Cardiac muscle cell (in vitro differentiated cells and primary cell): ENCODE data around the gene ASB18. TPM values are rescaled to one million over a fixed set of nuclear protein-coding genes. Genes with fewer than 3 reads are reported as not detected.
A peak's percentile ranks its signal among the peaks of the same experiment; 100 is the strongest.

Experiments used
- DNase-seq, 2 donors: peaks; one replicate each; pipeline versions ENCODE4 v3.0.0 to v3.0.0-alpha.2; 2010 to 2017; ENCODE audit warnings: low read depth in 1 of 2, low spot score in 1 of 2
- H3K27ac ChIP-seq: fragments of 200-600 bp; sonication (generic); 2 replicates; pipeline ENCODE4 v1.5.1; 2016
- H3K27me3 ChIP-seq: fragments of 200-600 bp; sonication (generic); 2 replicates; pipeline ENCODE4 v1.6.0; 2016; ENCODE audit warnings: control low read depth
- H3K36me3 ChIP-seq: fragments of 200-600 bp; sonication (generic); 2 replicates; pipeline ENCODE4 v1.5.1; 2016; ENCODE audit warnings: control low read depth
- H3K4me1 ChIP-seq: fragments of 200-600 bp; sonication (generic); 2 replicates; pipeline ENCODE4 v1.8.1; 2017; ENCODE audit warnings: low read depth, mild to moderate bottlenecking, mixed run types
- H3K4me3 ChIP-seq: fragments of 200-600 bp; sonication (generic); 2 replicates; pipeline ENCODE4 v1.5.1; 2016; ENCODE audit warnings: mild to moderate bottlenecking
- H3K9me3 ChIP-seq: fragments of 200-600 bp; sonication (generic); 2 replicates; pipeline ENCODE4 v1.5.1; 2017; ENCODE audit warnings: low read depth, mild to moderate bottlenecking, control low read depth
- polyA plus RNA-seq: library from polyadenylated mRNA; unstranded; fragments of >200 nt; fragmentation: Nextera tagmentation; extraction: Ambion mirVana; gene quantifications from 2 replicates; pipeline ENCODE4 v1.2.1, GENCODE V29; 2016
- total RNA-seq: library from RNA; depleted of rRNA; stranded (reverse); fragments of >200 nt; gene quantifications from 2 replicates; pipeline ENCODE4 v1.2.3, GENCODE V29; 2016
- TF ChIP-seq, protein P1 (sequence below): IDR thresholded peaks from 2 replicates; pipeline ENCODE4 v1.5.1; 2012; ENCODE audit warnings: low read depth, mild to moderate bottlenecking, low read length

The ASB18 gene
- total and polyA plus RNA-seq, 2 experiments from 2014 or later = 0.70 TPM; not detected in 1

- H3K36me3 ChIP-seq = no peaks in the 10 kb centered on the region
- no peaks in the 10 kb centered on the region for H3K27me3 ChIP-seq
- H3K4me3 ChIP-seq = no peak overlapping the region
- no peaks in the 10 kb centered on the region for H3K4me1 ChIP-seq
- TF ChIP-seq, protein P1, sequence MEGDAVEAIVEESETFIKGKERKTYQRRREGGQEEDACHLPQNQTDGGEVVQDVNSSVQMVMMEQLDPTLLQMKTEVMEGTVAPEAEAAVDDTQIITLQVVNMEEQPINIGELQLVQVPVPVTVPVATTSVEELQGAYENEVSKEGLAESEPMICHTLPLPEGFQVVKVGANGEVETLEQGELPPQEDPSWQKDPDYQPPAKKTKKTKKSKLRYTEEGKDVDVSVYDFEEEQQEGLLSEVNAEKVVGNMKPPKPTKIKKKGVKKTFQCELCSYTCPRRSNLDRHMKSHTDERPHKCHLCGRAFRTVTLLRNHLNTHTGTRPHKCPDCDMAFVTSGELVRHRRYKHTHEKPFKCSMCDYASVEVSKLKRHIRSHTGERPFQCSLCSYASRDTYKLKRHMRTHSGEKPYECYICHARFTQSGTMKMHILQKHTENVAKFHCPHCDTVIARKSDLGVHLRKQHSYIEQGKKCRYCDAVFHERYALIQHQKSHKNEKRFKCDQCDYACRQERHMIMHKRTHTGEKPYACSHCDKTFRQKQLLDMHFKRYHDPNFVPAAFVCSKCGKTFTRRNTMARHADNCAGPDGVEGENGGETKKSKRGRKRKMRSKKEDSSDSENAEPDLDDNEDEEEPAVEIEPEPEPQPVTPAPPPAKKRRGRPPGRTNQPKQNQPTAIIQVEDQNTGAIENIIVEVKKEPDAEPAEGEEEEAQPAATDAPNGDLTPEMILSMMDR = no peak
- no peak for DNase-seq
- H3K9me3 ChIP-seq = no peaks in the 10 kb centered on the region
- H3K27ac ChIP-seq = no peak overlapping the region
Observed at GRCh38 chr2:236211296-236211695, 52.9 kb downstream of the ASB18 start.

DNA sequence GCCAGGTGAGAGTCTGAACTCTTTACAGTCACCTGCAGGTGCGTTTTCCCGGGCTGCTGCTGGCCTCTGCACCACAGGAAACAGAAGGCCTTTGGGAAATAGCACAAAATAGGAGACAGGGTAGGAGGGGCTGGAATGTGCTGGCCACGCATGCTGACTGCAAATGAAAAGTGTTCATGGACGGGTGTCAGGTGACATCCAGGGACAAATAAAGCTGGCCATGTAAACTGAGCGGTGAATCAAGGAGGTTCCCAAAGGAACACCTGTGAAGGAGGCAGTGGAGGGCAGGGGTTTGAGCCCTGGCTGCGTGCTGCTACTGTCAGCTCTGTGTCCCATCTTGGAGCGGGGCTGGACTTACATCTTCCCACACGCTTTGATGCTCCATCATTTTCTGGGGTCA is 53.7 kb downstream of the ASB18 start:
- Histone ChIP-seq H3K27ac (no peak overlapping the region), H3K27me3 (no peaks in the 10 kb centered on the region), H3K36me3 (no peaks in the 10 kb centered on the region), H3K9me3 (no peaks in the 10 kb centered on the region), H3K4me3 (no peak overlapping the region), H3K4me1 (no peaks in the 10 kb centered on the region)
- TF ChIP-seq, protein P1 = no peak
- no peak for DNase-seq

GRCh38 chr2:236209996-236210395 is 54.2 kb downstream of the ASB18 start:
- Histone ChIP-seq H3K36me3 (no peaks in the 10 kb centered on the region), H3K9me3 (no peaks in the 10 kb centered on the region), H3K27ac (no peak overlapping the region), H3K4me3 (no peak overlapping the region), H3K27me3 (no peaks in the 10 kb centered on the region), H3K4me1 (no peaks in the 10 kb centered on the region)
- TF ChIP-seq, protein P1 = no peak
- DNase-seq = no peak

- peak in 1 of 2 donors; percentile 7 for DNase-seq
- H3K36me3 ChIP-seq = no peaks in the 10 kb centered on the region
- TF ChIP-seq, protein P1 = no peak
- H3K27ac ChIP-seq = no peak overlapping the region
- H3K4me3 ChIP-seq = no peak overlapping the region
- no peaks in the 10 kb centered on the region for H3K27me3 ChIP-seq
- no peaks in the 10 kb centered on the region for H3K9me3 ChIP-seq
- H3K4me1 ChIP-seq = no peaks in the 10 kb centered on the region
Observed at GRCh38 chr2:236209535-236209934, 54.7 kb downstream of the ASB18 start.

DNA sequence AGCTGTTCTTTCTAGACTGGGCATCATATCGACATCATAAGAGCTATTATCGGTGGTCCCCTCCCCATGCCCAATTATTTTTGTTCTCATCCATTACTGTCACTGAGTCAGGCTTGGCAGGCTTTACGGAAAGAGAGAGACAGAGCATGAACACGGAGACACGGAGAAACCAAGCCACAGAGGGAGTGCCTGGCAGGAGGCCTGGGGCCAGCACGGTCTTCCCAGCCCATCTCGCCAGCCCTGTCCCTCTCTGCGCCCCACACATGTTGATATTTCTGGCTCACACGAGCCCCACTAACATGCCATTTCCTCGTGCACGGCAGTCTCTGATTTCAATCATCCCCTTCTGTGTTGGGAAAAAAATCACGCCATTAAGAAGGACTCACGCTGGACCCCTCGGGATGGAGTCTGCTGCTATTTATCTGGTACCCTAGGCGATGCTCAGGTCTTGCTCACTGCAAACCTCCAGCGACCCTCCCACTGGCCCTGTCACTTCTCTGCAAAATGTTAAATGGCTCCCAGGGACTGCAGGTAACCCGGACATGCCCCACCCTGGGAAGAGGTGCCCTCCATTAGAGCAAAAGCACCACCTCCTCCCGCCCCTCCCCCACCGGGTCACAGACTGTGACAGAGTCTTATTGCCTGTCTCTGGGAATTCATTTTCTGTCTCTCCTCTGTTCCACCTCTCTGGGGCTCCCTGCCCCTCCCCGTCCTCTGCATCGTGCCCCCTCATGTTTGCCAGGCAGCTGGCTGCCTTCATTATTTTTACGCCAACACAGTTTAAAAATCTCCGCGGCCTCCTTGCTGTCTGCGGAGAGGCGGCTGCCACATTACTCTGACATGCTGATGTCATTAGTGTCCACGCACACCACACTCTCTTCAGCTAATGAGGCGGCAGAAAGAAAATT is 55.9 kb downstream of the ASB18 start:
- H3K4me1 ChIP-seq = no peaks in the 10 kb centered on the region
- no peak overlapping the region for H3K4me3 ChIP-seq
- no peak for DNase-seq
- H3K36me3 ChIP-seq = no peaks in the 10 kb centered on the region
- no peaks in the 10 kb centered on the region for H3K9me3 ChIP-seq
- TF ChIP-seq, protein P1 = no peak
- no peaks in the 10 kb centered on the region for H3K27me3 ChIP-seq
- no peak overlapping the region for H3K27ac ChIP-seq
